ENCODE measurements around the gene HIBCH. TPM values are rescaled to one million over a fixed set of nuclear protein-coding genes. Genes with fewer than 3 reads are reported as not detected.

Gene HIBCH
- total RNA-seq, 2 experiments from 2014 or later, result 17.2 to 18.7 TPM

DNA sequence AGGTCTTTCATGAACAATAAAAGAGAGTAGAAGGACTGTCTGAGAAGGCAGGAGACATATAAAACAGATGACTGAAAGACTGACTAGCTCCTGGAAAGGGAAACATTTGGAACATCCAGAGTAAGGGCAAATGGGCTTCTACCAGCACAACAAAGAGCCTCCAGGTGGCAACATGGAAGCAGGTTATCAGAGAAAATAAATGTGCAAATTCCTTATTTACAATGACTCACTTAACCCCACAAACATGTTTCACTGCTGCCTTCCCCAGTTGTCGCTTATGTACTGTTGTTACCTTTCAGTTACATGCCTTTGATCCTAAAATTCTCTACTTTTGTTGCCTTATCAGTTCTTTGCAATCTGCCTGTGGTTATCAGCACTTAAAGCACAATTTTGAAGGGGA is 117.0 kb downstream of the HIBCH start:
- no peaks in the 10 kb centered on the region for H3K4me1 Mint-ChIP-seq
- peaks cover 19% of the 10 kb centered on the region for H3K36me3 Mint-ChIP-seq
- DNase-seq (no peak), ATAC-seq (no peak)
- no peak overlapping the region for H3K27ac Mint-ChIP-seq
- H3K4me3 Mint-ChIP-seq, result no peak overlapping the region
- CTCF ChIA-PET, result no interaction called here
- H3K9me3 Mint-ChIP-seq (ENCODE audit: low read depth), result no peaks in the 10 kb centered on the region
- H3K27me3 Mint-ChIP-seq, result no peaks in the 10 kb centered on the region

DNA sequence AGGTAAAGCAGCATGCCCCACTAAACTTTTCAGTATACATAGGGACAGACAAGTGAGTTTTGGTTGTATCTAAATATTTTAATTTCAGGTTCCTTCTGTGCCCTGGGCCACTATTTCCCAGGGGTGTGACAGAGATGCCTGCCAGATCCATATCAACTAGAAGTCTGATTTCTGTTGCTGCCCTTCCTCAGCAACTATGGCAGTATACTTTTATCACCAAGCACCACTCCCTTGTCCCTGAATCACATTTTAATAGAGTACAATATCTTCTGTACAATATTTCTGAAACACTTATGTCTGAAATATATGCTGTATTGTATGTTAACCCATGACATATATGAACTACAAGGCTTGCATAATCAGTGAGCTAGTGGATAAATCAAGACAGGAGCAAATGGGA is 117.6 kb downstream of the HIBCH start:
- Mint-ChIP-seq H3K27ac (no peak overlapping the region), H3K9me3 (ENCODE audit: low read depth) (no peaks in the 10 kb centered on the region), H3K4me1 (no peaks in the 10 kb centered on the region), H3K27me3 (no peaks in the 10 kb centered on the region), H3K36me3 (peaks cover 19% of the 10 kb centered on the region), H3K4me3 (no peak overlapping the region)
- no peak for ATAC-seq
- CTCF ChIA-PET, result no interaction called here
- DNase-seq, result no peak

DNA sequence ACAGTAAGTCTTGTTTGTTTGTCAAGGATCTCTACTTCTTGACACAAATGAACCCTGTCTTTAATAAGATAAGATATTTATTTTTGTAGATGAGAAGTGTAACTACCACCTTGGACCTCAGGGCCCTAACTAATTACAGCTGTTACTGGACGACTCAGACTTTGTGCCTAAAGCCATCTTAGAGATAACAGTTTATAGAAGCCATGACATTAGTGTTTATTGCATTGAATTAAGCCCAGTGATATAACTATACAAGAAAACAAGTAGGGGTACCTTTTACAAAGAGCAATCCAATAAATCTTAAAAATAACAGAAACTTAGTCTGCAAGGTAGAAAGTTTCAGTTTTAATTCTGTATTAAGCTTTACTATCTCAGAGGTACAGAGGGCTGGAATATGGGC is 119.0 kb downstream of the HIBCH start:
- Mint-ChIP-seq H3K27ac (no peak overlapping the region), H3K9me3 (ENCODE audit: low read depth) (no peaks in the 10 kb centered on the region), H3K27me3 (no peaks in the 10 kb centered on the region), H3K36me3 (peaks cover 22% of the 10 kb centered on the region), H3K4me3 (no peak overlapping the region), H3K4me1 (no peaks in the 10 kb centered on the region)
- no peak for ATAC-seq
- CTCF ChIA-PET, result no interaction called here
- DNase-seq, result no peak

DNA sequence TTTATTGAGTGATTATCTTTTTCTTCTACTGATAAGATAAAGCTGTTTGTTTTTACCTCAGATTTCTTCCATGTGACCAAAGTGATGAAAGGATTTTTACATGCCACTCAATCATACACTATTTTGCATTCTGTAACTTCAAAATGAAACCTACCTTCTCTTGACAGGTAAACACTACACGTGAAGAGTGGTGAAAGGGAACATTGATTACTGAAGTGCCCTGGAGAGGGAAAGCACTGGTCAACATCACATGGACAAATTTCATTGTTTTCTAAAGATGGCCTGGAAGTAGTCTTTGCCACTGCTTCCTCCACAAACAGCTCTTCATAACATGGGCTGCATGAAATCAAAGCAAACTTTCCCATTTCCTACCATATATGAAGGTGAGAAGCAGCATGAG is 120.1 kb downstream of the HIBCH start:
- Mint-ChIP-seq H3K36me3 (peaks cover 21% of the 10 kb centered on the region), H3K27me3 (no peaks in the 10 kb centered on the region), H3K9me3 (ENCODE audit: low read depth) (no peaks in the 10 kb centered on the region), H3K4me1 (no peaks in the 10 kb centered on the region), H3K27ac (no peak overlapping the region), H3K4me3 (no peak overlapping the region)
- ATAC-seq, result no peak
- CTCF ChIA-PET, result no interaction called here
- DNase-seq, result no peak

DNA sequence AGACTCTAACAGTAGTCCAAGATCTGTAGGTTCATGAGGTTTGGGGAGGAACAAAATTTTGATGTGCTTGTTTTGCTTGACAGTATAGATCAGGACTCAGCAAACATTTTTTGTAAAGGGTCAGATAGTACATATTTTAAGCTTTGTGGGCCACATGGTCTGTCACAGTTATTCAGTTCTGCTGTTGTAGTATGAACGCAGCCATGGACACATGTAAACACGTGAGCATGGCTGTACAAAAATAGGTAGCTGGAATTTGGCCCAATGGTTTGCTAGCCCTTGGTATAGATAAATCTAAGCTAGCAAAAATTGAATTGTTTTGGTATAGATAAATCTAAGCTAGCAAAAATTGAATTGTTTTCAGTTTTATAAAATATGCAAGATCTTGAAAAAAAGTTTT is 120.5 kb downstream of the HIBCH start:
- Mint-ChIP-seq H3K27me3 (no peaks in the 10 kb centered on the region), H3K4me1 (no peaks in the 10 kb centered on the region), H3K4me3 (no peak overlapping the region), H3K9me3 (ENCODE audit: low read depth) (no peaks in the 10 kb centered on the region), H3K36me3 (peaks cover 21% of the 10 kb centered on the region), H3K27ac (no peak overlapping the region)
- CTCF ChIA-PET, result interaction anchor here (0.7 to 1.4 kb wide), 2 partner anchors 10 to 50 kb away, joined by 3 read pairs; no protein-coding TSS in a partner anchor
- ATAC-seq, result no peak
- DNase-seq, result no peak

DNA sequence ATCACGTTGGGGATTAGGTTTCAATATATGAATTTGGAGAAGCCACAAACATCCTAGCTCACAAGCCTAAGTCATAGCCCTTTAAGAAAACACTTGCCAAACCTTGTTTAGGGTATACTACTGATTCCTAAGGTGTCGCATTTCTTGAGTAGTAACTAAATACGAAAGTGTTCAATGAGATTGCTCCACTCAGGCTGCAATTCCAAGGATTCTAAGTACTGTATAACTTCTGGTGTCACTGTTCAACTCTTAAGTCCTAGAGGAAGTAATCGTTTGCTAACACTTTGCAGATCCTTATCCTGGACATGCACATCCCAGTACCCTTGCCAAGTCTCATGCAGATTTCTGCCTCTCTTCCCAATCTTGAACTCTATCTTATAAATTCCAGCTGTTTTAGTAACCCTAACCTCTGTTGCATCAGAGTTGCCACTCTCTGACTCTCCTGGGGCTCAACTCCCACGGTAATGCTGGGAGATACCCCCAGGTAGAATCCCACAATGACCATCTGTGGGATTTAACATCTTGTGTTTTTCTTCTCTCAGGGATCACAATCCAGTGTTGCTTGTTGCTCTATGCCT is 122.4 kb downstream of the HIBCH start:
- H3K27me3 Mint-ChIP-seq, result no peaks in the 10 kb centered on the region
- CTCF ChIA-PET, result no interaction called here
- no peak overlapping the region for H3K27ac Mint-ChIP-seq
- no peak overlapping the region for H3K4me3 Mint-ChIP-seq
- DNase-seq (no peak), ATAC-seq (no peak)
- H3K36me3 Mint-ChIP-seq, result peaks cover 19% of the 10 kb centered on the region
- no peaks in the 10 kb centered on the region for H3K9me3 Mint-ChIP-seq (ENCODE audit: low read depth)
- H3K4me1 Mint-ChIP-seq, result no peaks in the 10 kb centered on the region

DNA sequence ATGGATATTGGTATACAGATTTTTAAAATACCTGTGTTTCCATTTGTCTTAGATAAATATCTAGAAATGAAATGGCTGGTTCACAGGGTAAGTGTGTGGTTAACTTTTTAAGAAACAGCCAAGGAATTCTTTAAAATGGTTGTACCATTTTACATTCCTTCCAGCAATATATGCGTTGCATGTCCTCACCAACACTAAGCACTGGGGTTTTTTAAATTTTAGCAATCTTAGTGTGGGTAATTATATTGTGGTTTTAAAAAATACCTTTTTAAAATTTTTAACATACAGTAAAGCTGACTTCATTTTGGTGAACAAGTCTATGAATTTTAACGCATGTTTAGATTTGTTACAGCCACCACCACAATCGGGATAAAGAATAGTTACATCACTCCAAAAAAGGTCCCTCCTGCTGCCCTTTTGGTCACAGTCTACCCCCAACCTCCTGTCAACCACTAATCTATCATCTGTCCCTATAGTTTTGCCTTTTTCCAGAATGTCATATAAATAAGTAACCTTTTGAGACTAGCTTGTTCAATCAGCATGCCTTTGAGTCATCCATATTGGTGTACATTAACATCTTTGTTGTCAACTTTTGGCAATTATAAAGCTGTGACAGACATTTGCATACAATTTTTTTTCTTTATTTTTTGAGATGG is 129.0 kb downstream of the HIBCH start:
- CTCF ChIA-PET, result no interaction called here
- ATAC-seq, result no peak
- H3K36me3 Mint-ChIP-seq, result no peaks in the 10 kb centered on the region
- H3K27ac Mint-ChIP-seq, result no peak overlapping the region
- H3K9me3 Mint-ChIP-seq (ENCODE audit: low read depth), result no peaks in the 10 kb centered on the region
- H3K27me3 Mint-ChIP-seq, result no peaks in the 10 kb centered on the region
- H3K4me3 Mint-ChIP-seq, result no peak overlapping the region
- no peak for DNase-seq
- H3K4me1 Mint-ChIP-seq, result no peaks in the 10 kb centered on the region

DNA sequence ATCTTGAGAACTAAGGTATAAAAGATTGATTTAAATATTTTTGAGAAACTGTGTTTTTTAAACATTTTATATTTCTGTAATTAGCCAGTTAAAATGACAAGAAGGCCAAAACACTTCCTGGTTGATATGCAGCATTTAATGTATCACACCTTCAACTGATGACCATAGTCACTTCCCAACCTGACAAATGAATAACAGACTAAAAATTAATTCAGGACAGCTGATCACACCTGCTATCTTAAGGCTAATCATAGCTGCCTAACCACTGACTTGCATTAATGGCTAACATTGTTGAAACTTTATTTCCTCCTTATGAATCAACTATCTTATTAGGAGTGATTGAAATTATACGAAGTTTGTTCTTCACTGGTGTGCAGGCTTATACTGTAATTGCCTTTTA is 131.3 kb downstream of the HIBCH start:
- CTCF ChIA-PET, result interaction anchor here (1.3 kb wide), 1 partner anchor 10 kb away, joined by 3 read pairs; no protein-coding TSS in a partner anchor
- H3K36me3 Mint-ChIP-seq, result no peaks in the 10 kb centered on the region

DNA sequence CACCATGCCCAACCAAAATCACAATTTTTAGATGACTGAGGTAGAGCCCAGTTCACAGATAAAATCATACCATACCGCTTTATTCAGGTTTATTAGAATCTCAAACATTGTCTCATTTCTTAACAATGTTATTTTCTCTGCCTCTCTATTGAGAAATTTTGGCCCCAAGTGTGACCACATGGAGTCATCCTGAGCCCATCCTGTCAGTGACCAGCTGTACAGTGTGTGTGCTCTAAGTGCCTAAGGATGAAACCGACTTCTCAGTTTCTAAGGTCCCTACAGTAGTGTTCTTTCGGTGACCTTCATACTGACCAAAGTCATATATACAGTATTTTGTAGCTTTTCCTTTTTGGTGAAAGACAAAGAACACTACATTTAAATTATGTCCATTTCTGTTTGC is 133.4 kb downstream of the HIBCH start:
- Mint-ChIP-seq H3K4me3 (no peak overlapping the region), H3K27ac (no peak overlapping the region), H3K27me3 (peaks cover 24% of the 10 kb centered on the region), H3K36me3 (no peaks in the 10 kb centered on the region), H3K4me1 (peaks cover 2% of the 10 kb centered on the region), H3K9me3 (ENCODE audit: low read depth) (no peaks in the 10 kb centered on the region)
- no peak for DNase-seq
- ATAC-seq, result no peak
- CTCF ChIA-PET, result no interaction called here

More for the DNA sequence above, 131.3 kb downstream of the HIBCH start:
- H3K4me3 Mint-ChIP-seq, result no peak overlapping the region
- no peak for DNase-seq
- H3K27me3 Mint-ChIP-seq, result peaks cover 11% of the 10 kb centered on the region
- no peak for ATAC-seq
- H3K9me3 Mint-ChIP-seq (ENCODE audit: low read depth), result no peaks in the 10 kb centered on the region
- H3K4me1 Mint-ChIP-seq, result no peaks in the 10 kb centered on the region
- no peak overlapping the region for H3K27ac Mint-ChIP-seq

DNA sequence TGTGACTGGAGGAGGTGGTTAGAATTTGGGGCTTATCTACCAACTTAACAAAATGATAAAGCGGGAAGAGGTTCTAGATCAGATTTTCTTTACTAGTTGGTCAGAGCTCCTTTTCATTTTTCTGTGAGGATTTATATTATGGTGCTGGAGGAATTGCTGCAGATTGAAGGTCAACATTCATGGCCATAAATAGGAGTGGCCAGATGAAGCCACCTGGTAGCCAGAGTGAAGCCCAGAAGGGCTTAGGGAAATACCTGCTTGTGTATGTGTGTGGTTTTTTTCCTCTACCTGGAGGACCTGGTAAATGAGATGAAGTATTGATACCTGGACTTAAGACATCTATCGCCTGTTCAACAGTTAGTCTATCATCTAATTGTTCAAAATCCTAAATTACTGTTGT is 134.2 kb downstream of the HIBCH start:
- H3K27ac Mint-ChIP-seq, result no peak overlapping the region
- H3K27me3 Mint-ChIP-seq, result peaks cover 27% of the 10 kb centered on the region
- CTCF ChIA-PET, result no interaction called here
- no peak overlapping the region for H3K4me3 Mint-ChIP-seq
- no peaks in the 10 kb centered on the region for H3K9me3 Mint-ChIP-seq (ENCODE audit: low read depth)
- DNase-seq (no peak), ATAC-seq (no peak)
- peaks cover 5% of the 10 kb centered on the region for H3K4me1 Mint-ChIP-seq
- H3K36me3 Mint-ChIP-seq, result no peaks in the 10 kb centered on the region

DNA sequence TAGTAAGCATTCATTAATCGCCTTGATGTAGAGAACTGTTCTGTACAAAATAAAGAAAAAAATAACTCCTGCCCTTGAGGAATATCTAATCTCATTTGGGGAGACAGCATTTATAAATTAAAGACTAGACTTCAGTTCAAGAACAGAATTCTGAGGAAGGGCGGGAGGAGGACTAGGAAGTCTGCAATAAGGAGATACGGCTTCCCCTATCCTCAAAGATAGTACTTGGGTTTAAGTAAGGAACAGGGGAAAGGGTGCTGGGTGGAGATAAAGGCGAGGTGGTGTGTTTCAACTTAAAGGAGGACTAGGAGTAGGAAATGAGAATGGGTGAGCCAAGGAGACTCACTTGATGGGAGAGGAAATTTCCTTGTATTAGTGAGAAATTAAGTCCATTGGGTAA is 135.2 kb downstream of the HIBCH start:
- H3K4me3 Mint-ChIP-seq, result no peak overlapping the region

DNA sequence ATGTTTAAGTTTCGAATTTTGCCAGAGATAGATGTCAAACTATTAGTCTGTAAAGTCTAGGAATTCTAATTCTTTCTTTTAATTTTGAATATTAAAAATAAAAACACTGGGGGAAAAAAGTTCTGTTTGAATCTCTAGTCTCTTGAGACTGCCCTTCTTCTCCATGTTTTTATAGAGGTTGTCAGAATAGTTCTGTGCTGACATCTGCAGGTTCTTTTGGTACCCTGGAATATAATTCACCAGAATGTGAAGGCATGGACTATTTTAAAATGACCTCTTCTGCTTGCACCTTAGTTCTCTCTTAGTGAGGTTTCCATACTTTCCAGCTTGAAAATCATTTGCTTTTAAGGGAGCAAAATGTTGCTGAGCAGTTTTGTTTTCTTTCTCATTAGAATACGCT is 136.1 kb downstream of the HIBCH start:
- ATAC-seq (no peak), DNase-seq (no peak)
- peaks cover 38% of the 10 kb centered on the region for H3K27me3 Mint-ChIP-seq
- no peak overlapping the region for H3K27ac Mint-ChIP-seq
- H3K36me3 Mint-ChIP-seq, result no peaks in the 10 kb centered on the region
- H3K4me1 Mint-ChIP-seq, result peaks cover 9% of the 10 kb centered on the region
- no peak overlapping the region for H3K4me3 Mint-ChIP-seq
- H3K9me3 Mint-ChIP-seq (ENCODE audit: low read depth), result no peaks in the 10 kb centered on the region
- CTCF ChIA-PET, result no interaction called here

More for the DNA sequence above, 135.2 kb downstream of the HIBCH start:
- H3K27me3 Mint-ChIP-seq, result peaks cover 34% of the 10 kb centered on the region
- H3K4me1 Mint-ChIP-seq, result peaks cover 9% of the 10 kb centered on the region
- no peak overlapping the region for H3K27ac Mint-ChIP-seq
- no peaks in the 10 kb centered on the region for H3K36me3 Mint-ChIP-seq
- ATAC-seq (no peak), DNase-seq (no peak)
- no peaks in the 10 kb centered on the region for H3K9me3 Mint-ChIP-seq (ENCODE audit: low read depth)
- CTCF ChIA-PET, result no interaction called here

DNA sequence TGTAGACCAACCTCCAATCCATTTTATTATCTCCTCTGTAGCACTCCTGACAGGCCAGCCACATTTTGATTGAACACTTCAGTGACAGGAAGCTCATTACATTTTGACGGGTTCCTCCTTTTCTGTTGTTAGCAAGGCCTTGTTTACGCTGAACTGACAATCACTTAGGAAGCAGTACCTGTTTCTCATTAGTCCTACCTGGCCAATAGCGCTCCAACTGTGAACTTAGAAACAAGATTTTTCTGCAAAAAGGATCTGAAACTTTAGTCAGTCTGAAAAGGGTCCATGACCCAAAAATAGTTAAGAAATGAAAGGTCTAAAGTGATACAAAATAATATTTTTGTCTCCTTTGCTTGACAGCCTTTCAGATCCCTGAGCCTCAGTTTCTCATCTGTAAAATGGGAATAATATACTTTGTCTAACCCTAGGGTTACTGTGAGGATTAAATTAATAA is 137.5 kb downstream of the HIBCH start:
- Mint-ChIP-seq H3K9me3 (ENCODE audit: low read depth) (no peaks in the 10 kb centered on the region), H3K4me1 (peaks cover 11% of the 10 kb centered on the region), H3K4me3 (no peak overlapping the region), H3K27me3 (peaks cover 38% of the 10 kb centered on the region), H3K27ac (no peak overlapping the region), H3K36me3 (no peaks in the 10 kb centered on the region)
- CTCF ChIA-PET, result no interaction called here
- no peak for ATAC-seq
- no peak for DNase-seq

DNA sequence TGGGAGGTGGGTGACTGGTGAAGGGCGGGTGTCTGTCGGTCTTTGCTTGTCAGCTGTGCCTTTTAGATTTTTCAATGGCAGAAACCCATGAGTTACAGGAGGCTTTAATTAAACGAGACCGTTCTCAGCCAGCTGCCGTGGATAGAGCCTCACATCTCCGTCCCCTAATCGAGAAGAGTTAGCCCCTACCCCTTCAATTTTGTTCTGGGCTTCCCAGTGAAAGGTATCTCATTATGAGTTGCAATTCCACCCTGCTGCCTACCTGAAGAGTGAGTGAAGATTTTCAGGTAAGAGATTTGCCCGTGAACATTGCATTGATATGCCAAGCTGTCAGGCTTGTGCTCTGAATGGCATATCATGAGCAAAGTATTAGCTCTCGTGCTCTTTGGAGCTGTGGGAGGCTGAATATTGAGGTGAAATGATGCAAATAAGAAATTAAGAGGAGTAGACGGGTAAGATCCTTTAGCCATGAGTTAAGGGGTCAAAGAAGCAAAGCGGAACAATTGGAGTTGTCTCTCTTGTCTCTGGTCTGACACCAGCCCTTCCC is 138.4 kb downstream of the HIBCH start:
- H3K36me3 Mint-ChIP-seq, result no peaks in the 10 kb centered on the region
- ATAC-seq (no peak), DNase-seq (no peak)
- H3K9me3 Mint-ChIP-seq (ENCODE audit: low read depth), result no peaks in the 10 kb centered on the region
- no peak overlapping the region for H3K27ac Mint-ChIP-seq
- peaks cover 38% of the 10 kb centered on the region for H3K27me3 Mint-ChIP-seq
- CTCF ChIA-PET, result interaction anchor here (0.8 to 1.0 kb wide), 2 partner anchors 93 to 133 kb away, joined by 3 to 4 read pairs; no protein-coding TSS in a partner anchor
- H3K4me1 Mint-ChIP-seq, result peaks cover 11% of the 10 kb centered on the region
- peak overlapping the region; percentile 13 for H3K4me3 Mint-ChIP-seq

All from activated CD8-positive, alpha-beta memory T cell treated with anti-CD3 and anti-CD28 coated beads, Interleukin-2, amount 10 ng/mL, durations not matched to agents 7 days and 5 days (primary cell).